ENCODE measurements around the gene RIPPLY3.

RIPPLY3 gene, protein sequence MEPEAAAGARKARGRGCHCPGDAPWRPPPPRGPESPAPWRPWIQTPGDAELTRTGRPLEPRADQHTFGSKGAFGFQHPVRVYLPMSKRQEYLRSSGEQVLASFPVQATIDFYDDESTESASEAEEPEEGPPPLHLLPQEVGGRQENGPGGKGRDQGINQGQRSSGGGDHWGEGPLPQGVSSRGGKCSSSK

DNA sequence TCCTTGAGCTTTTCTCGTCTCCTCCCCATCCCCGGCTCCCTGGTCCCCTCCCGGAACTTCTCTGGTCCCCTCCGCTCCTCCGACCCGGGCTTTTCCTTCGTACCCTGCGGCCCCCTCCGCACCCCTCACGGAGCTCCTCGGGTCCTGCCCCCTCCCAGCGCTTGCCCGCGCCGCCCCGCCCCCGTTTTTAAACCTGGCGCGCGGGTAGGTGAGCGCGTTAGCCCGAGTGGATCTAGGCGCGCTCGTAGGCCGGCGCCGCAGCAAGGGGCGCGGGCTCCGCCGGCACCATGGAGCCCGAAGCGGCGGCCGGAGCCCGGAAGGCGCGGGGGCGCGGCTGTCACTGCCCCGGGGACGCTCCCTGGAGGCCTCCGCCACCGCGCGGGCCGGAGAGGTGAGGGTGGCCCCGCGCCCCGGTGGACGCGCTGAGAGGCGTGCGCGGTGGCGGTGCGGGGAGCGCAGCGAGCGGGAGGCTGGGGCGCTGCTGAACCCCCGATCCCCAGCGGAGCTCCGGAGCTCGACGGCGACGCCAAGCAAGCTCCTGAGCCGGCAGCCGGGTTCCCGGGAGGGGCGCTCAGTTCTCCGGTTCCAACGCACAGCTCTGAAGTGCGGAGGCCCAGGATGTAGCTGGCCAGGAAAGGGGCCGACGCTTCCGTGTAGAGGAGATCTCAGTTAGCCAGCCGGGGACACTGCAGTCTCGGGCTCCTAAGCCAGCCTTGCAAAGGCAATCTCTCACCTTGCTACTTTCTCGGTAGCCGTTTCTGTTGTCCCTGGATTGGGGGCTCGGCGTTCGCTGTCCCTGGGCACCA lies at the start of gene RIPPLY3:
Gene RIPPLY3, plus strand, starts transcription at position 217 of the 806 bp plus-strand sequence. Its CDS starts 71 bp downstream, at position 288.
- DNase-seq, result peak; percentile 61

DNA sequence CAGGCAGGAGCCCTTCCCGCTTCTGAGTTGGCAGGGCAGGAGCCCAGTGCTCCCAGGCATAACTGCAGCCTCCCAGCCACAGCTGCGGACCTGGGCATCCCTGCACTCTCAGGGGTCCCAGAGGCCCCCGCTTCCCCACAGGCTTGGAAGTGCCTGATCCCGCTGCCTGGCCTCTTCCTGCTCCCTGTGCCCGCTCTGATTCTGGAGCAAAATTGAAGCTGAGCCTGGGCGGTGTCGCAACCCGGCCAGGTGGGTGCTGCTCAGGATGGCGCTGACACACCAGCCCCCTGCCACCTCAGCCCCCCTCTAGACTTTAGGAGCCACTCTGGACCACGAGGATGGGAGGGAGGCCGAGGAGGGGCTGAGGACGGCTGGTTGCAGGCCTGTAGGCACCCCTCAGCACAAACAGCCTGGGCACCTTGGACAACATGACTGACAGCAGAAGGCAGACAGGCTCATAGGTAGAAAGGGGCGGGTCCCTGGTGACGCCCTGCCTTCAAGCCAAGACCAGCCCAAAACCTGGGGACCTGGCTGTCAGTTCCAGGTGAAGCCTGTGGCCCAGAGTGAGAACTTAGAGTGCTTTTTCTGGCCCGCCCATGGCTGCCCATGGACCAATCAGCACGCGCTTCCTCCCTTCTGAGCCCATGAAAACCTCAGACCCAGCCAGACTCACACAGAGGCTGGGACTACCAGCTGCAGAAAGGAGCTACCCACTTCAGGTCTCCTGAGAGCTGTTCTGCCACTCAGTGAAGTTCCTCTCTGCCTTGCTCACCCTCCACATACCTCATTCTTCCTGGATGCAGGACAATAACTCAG lies 47.3 kb upstream of the RIPPLY3 start:
- no peak for DNase-seq

DNA sequence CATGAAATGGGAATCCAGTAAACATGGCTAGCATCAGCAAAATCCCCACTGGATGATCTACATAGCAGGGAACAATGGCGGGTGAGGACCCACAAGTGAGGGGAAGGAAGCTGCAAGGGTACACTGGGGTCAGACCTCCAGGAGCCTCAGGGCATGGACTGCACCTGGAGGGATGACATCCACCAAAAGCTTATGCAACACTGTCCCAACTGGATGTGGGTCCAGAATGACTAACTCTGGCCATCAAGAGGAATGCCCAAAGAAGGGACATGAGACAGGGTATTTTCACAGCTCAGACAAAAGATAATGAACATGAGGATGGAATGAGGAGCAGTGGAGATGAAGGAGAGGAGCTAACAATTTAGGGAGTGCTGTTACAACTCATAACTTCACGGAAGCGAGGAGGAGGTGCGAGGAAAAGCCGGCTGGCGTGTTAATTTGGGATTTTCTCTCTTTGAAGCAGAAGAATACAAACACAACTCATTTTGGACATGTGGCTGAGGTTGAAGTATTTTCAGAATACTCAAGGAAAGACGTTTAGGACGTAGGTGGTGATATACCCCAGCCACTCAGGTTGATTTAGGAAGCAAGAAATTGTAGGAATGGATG lies 45.7 kb upstream of the RIPPLY3 start:
- no peak for DNase-seq

DNA sequence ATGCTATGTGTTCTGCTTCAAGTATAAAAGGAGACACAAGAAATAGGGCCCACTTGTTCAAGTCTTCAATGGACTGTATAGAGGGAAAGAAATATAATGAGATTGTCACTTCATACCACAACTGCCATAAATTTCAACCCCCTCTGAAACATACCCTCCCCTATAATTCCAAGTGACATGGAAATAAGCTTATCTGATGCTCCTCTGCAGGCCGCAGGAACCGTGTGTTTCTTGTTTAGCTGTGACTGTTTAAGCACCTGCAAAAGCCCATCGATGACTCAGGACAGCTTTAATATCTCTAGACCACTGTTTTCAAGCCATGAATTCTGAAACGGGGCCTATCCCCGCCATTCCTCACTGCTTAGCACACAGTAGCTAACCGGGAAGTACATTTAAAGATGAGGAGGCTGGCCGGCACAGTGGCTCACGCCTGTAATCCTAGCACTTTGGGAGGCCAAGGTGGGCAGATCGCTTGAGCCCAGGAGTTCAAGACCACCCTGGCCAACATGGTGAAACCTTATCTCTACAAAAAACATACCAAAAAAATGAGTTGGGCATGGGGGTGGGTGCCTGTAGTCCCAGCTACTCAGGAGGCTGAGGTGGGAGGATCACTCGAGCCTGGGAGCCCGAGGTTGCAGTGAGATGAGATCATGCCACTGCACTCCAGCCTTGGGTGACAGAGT lies 44.3 kb upstream of the RIPPLY3 start:
- no peak for DNase-seq

DNA sequence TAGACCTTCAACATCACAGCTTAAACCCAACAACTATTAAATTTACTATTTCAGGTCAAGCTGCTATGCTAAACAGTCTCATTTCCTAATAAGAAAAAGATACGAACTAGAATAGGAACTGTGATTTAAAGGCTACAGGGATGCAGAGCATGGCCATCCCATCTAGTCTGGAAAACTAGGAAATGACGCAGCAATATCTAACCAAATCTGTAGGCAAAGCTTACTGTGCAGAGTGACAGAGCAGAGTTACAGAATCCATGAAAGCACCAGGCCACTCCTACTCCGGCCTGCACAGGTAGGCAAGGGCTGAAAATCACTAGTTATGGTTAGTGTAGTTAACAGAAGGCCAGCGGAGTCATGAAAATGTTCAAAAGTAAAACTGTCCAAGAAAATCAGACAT lies 42.1 kb upstream of the RIPPLY3 start:
- DNase-seq, result no peak

DNA sequence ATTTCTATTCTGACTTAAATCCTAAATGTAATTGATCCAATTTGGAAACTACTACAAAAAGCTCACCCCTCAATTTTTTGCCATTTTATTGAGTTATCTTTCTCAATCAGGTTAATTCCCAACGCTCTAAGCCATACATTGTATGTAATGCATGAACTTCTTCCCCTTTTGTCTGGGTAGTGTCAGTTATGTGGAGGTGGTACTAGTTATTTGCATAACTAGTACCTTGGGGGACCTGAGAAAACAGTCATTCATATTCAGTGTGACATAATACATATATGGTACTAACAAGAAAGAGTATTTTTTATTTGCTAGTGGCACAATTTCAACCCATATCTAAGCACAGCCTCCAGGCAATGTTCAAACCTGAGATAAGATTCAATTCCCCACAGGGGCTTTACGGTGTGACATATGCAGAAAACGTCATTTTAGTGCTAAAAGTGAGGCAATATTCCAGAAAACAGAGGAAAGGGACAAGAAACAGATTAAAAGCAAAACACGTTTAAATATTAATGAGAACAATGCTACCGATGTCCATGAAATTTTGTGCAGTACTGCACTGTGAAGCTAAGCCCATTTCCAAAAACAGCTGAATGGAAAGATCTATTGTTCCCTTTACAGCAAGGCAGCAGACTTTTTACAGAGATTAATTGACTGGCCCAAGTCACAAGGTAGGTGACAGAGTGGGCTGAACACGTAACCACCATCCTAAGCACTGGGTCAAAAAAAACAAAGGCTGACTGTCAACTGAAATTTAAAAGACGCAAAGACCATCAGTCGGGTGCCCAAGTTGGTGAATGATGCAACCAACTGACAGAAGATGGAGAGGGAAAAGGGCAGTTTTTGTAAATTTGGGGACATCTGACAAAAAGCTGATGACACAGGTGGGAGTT lies 41.4 kb upstream of the RIPPLY3 start:
- no peak for DNase-seq

DNA sequence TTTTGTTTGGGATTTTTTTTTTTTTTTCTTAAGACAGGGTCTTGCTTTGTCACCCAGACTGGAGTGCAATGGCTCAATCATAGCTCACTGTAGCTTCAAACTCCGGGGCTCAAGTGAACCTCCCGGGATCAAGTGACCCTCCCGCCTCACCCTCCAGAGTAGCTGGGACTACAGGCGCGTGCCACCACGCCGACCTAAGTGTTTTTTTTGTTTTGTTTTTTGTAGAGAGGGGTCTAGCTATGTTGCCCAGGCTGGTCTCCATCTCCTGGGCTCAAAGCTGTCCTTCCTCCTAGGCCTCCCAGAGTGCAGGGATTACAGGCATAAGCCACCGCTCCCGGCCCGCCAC lies 40.8 kb upstream of the RIPPLY3 start:
- DNase-seq, result no peak

DNA sequence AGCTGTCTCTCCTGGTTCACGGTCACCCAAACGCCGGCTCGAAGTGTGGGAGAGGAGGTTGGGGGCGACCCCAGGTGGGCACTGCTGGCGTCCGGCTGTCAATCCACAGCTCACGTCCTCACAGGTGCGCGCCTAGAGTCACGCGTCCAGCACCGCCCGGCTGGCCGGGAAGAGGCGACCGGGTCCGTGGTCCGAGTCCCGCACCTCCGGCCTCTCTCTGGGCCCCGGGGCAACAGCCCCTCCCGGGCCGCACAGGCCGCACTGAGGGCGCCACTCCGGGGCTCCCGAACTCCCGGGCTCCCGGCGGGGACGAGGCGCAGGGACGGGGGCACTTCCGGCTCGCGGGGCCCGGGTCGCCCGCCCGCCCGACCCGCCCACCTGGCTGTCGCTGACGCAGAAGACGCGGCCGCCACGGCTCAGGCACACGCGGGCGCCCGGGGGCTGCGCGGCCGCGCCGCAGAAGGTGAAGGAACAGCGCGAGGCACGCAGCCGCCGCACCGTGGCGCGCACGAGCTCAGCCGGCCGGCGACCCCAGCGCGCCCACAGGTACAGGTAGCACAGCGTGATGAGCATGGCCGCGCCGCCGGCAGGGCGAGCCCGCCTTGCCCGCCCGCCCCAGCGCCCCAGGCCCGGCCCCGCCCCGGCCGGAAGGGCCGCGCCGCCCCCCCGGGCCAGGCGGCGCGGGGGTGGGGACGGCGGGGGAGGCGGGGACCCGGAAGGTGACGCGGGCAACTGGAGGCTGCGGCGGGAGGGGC lies 40.3 kb upstream of the RIPPLY3 start, which contains the start of gene HLCS:
Gene HLCS, minus strand, starts transcription at position 604 of the 755 bp plus-strand sequence. Its CDS starts 31 bp downstream, at position 573.
- DNase-seq, result peak; percentile 85

DNA sequence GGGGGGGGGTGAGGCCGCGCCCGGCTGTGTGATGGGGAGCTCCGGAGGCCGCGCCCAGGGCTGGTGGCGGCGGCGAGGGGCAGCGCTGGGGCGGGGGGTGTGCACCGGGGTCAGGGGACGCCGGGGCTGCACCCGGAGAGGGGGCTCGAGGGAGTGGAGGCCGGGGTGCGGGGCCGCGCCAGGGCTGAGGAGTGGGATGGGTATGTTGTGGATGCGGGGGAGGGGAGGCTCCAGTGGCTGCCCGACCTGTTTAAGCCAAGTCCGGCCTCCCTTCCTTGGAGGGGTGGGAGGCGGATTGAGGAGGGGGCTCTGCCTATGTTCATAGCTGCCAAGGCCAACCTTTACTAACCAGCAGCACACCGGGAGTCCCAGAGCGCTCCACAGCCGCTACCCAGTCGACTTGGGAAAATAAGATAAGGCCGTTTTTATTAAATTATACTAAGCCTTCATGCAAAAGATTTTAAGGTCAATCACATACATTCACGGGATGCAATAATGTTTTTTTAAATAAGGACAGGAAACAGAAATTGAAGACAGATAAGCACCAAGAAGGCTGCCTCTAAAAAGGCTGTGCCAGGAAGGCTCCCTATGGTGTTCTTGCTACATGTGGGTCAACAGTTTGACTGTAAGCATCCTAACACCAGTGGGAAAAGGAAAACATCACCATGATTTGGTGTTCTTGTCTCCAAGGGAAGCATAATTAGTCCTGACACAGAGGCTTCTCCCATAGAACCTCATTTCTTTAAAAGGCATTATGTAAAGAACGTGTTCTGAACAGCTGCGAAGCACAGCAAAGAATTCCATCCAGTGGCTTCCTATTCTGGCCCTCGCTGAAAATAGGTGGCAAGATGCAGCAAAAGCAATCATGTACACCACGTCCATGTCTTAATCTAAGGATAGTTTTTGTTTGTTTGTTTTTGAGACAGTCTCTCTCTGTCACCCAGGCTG lies 39.4 kb upstream of the RIPPLY3 start:
- DNase-seq, result no peak

DNA sequence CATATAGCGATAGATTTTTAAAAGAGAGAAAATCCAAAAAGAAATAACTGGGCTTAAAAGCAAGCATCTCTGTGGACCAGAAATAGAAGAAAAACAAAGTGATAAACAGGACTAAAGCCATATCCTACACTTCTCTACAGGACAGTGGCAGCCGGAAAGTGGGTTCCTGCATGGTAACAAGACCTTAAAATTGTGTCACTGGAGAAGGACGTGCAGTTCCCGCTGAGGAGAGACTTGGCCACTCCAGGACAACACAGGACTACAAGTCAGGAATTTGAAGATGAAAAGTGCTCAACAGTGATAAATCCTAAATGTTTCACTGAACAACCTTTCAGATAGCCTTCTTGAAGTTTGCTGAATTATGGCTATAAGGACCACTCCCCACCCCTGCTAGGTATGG lies 38.1 kb upstream of the RIPPLY3 start:
- DNase-seq, result no peak

DNA sequence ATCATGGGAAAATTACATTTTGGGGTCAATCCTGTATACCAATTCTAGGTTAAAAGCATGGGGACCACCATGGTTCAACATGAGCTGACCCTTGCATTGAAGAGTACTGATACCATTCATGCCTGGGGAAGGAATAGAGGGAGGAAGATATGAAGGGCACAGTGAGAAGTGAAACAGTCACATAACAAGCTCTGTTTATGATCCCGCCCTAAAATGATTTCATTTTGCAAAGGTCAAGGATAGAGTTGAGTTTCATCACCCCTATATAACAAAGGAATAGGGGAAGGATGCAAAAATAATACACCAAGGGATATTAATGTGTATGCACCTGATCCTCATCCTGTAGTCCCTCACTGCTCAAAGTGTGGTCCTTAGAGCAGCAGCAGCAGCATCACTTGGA lies 37.5 kb upstream of the RIPPLY3 start:
- no peak for DNase-seq

DNA sequence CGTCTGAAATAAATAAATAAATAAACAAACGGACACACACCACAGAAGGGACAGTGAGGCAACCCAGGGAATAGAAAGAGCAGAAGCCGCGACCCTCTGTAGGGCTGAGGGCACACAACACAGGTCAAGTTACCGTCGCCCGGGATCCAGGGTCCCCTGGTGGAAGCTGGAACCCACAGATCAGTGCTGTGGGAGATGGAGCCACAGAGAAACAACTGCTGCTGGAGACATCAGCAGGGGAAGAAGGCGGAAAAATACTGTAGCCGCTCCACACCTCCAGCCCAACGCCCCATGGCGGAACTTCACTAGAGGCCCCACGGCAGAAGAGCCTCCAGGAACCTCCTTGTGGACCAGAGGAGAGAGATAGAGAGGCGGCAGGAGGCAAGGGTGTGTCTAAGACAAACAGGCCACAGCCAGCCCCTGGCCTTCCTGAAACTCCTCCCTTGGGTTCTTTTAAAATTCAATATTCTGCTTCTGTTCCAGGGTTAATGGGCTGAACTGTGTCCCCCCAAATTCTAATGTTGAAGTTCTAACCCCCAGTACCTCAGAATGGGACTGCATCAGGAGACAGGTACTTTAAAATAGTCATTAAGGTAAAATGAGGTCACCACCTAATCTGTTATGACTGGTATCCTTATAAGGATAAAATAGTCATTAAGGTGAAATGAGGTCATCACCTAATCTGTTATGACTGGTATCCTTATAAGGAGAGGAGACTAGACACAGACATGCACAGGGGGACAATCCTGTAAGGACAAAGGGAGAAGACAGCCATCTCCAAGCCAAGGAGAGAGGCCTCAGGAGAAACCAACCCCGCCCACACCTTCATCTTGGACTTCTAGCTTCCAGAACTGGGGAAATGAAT lies 32.3 kb upstream of the RIPPLY3 start:
- DNase-seq, result no peak

DNA sequence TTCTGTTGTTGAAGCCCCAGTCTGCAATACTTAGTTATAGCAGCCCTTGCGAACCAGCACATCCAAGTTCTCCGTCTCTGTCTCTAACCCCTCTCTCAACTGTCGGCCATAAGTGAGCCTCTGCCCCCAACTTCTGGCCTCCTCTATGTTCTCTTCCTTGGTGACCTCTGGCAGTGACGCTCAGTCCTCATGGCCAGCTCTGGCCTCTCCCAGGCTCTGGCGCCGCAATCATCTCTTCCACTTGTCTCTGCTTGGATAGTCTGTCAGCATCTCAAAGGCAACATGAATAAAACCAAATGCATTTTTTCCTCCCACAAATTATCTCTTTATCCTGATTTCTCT lies 31.7 kb upstream of the RIPPLY3 start:
- DNase-seq, result no peak

DNA sequence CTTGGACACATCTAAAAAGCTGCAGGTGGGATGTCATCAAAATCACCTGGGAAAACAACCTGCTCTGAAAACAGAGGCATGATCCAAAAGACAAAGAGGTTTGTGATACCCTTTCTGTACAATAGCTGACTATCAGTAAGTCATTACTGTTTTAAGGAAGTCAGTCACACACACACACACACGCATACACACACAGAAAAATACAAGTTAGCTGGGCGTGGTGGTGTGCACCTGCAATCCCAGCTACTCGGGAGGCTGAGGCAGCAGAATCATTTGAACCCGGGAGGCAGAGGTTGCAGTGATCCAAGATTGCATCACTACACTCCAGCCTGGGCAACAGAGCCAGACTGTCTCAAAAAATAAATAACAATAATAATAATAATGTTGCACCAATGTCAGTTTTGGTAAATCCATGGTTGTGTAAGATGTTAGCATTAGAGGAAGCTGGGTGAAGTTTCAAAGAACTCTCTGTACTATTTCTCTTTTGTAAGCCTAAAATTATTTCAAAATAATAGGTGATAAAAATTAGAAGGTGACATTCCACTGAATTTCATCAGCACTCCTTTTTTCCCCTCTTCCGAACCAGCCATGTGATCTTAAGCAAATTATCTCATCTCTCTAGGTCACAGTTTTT lies 30.2 kb upstream of the RIPPLY3 start:
- no peak for DNase-seq

DNA sequence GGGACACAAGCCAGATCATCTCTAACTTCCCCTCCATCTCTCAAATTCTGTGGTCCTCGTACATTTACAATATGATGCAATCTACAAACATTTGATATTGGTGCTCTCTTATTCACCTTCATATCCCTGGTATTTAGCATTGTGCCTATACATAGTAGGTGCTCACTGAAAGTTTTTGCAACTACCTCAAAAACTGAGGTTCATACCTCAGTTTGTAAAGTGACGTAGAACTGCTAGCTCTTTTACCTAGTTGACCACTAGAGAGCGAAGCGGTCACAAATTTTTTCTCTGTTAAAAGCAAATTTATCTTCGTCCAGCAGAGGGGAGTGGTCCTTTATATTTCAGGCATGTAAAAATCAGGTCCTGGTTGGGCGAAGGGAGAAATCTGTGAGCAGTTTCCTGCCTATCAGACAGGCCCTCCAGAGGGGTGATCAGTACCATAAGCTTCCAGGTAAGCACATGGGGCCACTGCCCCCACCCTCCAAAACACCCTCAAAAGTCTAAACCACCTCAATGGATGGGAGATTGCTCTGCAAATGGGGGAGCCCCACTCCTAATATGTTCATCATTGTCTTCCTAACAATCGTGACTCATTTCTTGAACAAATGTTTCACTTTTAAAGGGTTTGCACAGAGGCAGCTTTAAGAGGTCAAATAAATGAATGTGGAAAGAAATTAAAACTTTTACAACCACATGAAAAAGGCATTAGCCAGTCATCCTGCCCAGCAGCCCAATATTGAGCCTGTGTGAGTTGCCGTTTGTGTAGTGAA lies 29.4 kb upstream of the RIPPLY3 start:
- DNase-seq, result peak; percentile 59

DNA sequence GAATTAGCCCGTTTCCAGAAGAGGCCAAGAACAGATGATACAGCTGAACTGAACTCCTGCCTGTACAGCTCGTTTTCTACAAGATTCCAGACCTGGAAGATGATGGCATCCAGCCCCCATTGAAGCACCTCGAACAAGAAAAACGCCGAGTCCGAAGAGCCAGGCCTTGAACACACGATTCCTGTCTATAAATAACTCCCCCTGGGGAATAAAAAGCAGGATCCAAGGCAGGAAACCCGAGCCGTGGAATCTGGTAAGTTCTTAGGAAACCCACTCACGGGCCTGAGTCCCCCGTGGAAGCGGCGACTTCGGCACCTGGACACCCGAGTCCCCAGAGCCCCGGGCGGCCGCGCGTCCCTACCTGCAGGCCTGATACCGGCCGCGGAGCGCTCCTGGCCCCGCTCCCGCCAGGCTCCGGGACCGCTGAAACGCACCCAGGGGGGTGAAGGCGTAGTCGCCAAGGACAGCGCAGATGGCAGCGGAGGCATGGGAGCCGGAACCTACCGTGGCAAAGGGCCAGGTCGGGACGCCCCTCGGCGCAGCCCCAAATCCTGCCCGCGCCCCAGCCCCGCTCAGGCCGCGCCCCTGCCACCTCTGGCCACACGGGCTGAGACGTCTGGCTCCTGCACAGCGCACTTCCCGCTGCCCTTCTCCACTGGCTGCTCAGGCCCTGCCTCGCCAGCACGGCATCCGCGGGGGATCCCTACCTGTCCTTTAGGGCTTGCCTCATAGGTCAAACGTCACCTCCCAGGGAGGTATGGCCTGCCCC lies 26.0 kb upstream of the RIPPLY3 start:
- DNase-seq, result no peak

DNA sequence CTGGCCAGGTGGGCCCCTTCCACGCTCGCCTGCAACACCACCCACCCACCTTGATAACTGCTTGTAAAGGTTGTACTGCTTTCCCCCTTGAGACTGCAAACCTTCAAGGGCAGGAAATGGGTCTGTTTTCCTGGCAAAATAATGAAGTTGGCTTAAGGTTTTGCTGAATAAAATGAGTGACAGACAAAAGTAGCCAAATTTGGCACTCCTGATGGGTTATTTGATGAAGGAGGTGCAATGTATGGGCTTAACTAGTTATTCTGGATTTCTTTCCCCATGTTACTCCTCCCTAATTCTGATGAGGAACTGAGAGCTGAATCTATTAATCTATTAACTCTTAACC lies 25.5 kb upstream of the RIPPLY3 start:
- DNase-seq, result no peak

Measured in activated CD8-positive, alpha-beta memory T cell treated with anti-CD3 and anti-CD28 coated beads, Interleukin-2, amount 50 U/mL, for 48 hours (primary cell).